Tongue (tissue), 2 donors: ENCODE data around the gene GPX4. TPM values are rescaled to one million over a fixed set of nuclear protein-coding genes. Genes with fewer than 3 reads are reported as not detected.

Experiments
- DNase-seq: peaks from one replicate; pipeline ENCODE4 v3.0.0-alpha.2; 2015
- total RNA-seq: library from RNA; depleted of rRNA; stranded (reverse); fragments of >200 nt; gene quantifications from one replicate; pipeline ENCODE4 v1.2.3, GENCODE V29; 2014

Gene GPX4
- 115 TPM for total RNA-seq

GRCh38 chr19:1103708-1104310 is at the start of gene GPX4:
GPX4 (plus strand) TSS chr19:1103994; CDS start chr19:1104044, 50 bp downstream.
- DNase-seq, result peak; percentile 100

- DNase-seq, result no peak
Measured at GRCh38 chr19:1054102-1055027, 49.4 kb upstream of the GPX4 start.

GRCh38 chr19:1055028-1055425 is 48.8 kb upstream of the GPX4 start:
- DNase-seq, result no peak

GRCh38 chr19:1055886-1056620 is 47.7 kb upstream of the GPX4 start:
- DNase-seq, result no peak

- peak; percentile 33 for DNase-seq
Measured at GRCh38 chr19:1057176-1057855, 46.5 kb upstream of the GPX4 start.

DNA sequence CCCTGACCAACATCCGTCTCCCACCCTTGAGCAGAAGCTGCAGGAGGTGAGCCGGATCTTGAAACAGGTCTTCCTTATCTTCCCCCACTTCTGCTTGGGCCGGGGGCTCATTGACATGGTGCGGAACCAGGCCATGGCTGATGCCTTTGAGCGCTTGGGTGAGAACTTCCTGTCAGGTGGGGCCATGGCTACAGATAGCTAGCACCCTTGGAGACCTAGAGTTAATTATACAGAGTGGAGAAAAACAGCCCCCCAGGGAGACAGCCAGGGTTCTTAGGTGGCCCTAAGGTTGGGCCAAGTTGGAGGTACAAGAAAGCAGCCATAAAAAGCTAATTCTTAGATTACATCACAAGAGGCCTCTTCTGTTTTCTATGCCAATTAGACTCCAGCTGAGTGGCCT is 45.7 kb upstream of the GPX4 start:
- no peak for DNase-seq

DNA sequence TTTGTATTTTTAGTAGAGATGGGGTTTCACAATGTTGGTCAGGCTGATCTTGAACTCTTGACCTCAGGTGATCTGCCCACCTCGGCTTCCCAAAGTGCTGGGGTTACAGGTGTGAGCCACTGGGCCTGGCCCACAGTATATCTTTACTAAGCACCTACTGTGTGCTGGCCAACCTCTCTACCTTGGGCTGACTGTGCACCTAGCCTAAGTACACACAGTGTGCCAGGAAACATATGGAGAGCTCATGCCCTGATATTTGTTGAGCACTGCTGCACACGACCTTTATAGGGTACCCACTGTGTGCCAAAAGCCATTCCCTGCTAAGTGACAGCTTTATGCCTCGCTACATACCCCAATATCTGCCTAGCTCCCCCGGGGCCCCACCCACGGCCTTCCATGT is 43.1 kb upstream of the GPX4 start:
- no peak for DNase-seq

GRCh38 chr19:1061987-1062386 is 41.8 kb upstream of the GPX4 start:
- DNase-seq, result no peak

- no peak for DNase-seq
Measured at GRCh38 chr19:1062387-1063029, 41.3 kb upstream of the GPX4 start.

- DNase-seq, result no peak
Measured at GRCh38 chr19:1063030-1063908, 40.5 kb upstream of the GPX4 start.

- DNase-seq, result no peak
Measured at GRCh38 chr19:1063909-1064660, 39.7 kb upstream of the GPX4 start.

DNA sequence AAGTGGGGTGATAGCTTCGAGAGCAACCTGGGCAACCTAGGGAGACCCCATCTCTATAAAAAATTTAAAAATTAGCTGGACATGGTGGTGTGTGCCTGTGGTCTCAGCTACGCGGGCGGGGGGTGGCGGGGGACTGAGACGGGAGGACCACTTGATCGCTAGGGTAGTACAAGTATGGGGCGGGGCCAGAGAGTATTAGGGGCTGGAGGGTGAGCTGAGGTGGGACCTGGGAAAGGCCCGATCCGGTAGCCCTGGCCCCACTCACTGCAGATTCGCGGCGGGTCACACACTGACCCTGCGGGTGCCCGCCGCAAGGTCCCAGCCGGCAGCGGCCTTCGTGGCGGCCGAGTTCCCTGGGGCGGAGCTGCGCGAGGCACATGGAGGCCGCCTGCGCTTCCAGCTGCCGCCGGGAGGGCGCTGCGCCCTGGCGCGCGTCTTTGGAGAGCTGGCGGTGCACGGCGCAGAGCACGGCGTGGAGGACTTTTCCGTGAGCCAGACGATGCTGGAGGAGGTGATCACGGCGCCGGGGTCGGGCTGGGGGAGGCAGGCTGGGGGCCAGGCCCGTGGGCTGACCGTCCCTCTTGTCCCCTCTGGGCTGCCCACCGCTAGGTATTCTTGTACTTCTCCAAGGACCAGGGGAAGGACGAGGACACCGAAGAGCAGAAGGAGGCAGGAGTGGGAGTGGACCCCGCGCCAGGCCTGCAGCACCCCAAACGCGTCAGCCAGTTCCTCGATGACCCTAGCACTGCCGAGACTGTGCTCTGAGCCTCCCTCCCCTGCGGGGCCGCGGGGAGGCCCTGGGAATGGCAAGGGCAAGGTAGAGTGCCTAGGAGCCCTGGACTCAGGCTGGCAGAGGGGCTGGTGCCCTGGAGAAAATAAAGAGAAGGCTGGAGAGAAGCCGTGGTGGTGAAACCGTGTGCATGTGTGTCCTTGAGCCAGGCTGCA is 38.9 kb upstream of the GPX4 start:
- DNase-seq, result peak; percentile 66

DNA sequence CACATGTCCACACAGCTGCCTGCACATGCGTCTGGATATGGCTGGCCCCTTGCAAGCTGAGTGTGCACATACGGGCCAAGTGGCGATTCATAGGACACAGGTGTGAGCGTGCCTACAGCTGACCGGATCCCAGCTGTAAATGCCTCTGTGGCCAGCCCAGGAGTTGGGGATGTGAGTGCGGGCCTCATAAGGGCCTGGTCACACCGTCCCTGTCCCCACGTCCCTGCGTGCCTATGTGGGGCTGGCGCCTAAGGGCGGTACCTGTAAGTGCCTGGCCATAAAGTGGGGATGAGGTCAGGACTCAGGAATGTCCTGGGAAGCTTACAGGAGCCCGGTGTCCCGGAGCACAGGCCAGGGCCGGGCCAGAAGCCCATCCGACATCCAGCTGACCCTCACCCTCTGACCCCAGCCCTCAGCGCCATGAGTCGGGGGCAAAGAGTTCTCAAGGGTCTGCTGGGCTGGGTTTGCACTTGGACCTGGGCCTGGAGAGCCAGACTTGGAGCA is 38.1 kb upstream of the GPX4 start:
- DNase-seq, result no peak

- no peak for DNase-seq
Measured at GRCh38 chr19:1066251-1066747, 37.5 kb upstream of the GPX4 start.

DNA sequence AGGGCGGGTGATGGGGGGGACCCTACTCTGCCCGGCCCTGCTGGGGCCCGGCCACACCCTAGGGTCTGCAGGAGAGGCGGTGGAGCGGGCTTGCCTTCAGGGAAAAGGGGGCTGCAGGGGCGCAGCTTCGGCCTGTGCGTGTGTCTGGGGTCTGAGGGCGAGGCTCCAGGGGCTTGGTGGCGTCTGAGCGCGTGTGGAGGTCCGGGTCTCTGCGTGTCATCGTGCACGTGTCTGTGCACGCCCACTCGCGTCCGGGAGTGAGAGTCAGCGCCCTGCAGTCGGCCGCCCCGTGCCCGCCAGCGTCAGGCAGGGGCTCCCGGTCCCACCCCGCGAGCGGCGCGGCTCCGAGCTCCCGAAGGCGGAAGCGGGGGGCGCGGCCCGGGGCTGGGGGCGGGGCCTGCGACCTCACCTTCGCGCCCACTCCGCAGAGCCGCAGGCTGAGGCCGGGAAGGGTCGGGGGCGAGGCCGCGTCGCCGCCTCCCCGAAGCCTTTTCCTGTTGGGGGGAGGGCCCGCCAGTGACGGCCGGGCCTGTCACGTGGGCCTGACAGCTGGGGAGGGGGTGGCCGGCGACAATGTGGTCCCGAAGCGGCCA is 37.0 kb upstream of the GPX4 start, which contains the start of gene ARHGAP45:
TSS of gene ARHGAP45 (plus strand) at position 420 of the 593 bp plus-strand sequence. CDS start 239 bp downstream, outside the sequence.
- peak; percentile 20 for DNase-seq

DNA sequence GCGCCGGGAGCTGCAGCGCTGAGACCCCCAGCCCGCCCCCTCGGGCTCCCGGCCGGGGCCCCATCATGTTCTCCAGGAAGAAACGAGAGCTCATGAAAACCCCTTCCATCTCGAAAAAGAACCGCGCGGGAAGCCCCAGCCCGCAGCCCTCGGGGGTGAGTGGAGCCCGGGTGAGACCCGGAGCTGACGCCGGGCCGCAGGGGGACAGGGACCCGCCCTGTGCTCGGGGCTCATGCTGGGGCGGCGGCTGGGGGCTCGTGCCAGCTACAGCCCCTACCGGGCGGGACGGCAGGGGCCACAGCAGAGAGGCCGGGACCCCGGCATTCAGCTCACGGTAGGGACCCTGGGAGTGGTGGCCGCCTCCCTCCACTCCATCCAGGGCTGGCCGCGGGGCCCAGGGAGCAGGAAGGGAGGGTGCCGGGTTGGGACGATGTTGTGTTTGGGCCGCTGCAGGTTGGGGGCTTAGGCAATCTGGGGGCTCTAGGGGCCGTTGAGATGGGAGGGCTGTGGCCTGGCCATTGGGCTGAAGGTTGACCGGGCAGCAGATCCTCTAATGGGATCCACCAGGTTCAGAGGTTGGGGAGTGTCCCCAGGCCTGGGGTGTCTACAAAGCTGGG is 36.3 kb upstream of the GPX4 start:
- no peak for DNase-seq
